Esophagus squamous epithelium (tissue), 4 donors: ENCODE data around the gene PRKCA.

Experiments
- POLR2A ChIP-seq, 4 donors: fragments of 450-650 bp; IDR thresholded peaks; one replicate each; pipeline ENCODE4 v1.6.1; 2017; ENCODE audit warnings: antibody characterized with exemption in 4 of 4, mild to moderate bottlenecking in 4 of 4, moderate library complexity in 3 of 4
- TF ChIP-seq, protein P1 (sequence below), 6 experiments: fragments of 450-650 bp in 4 of 6; fragments of 200-600 bp in 2 of 6; sonication (generic) in 2 of 6; IDR thresholded peaks; one replicate each; pipeline ENCODE4 v1.5.1; 2016 to 2019; ENCODE audit warnings: antibody characterized with exemption in 6 of 6, mild to moderate bottlenecking in 4 of 6, moderate library complexity in 4 of 6

DNA sequence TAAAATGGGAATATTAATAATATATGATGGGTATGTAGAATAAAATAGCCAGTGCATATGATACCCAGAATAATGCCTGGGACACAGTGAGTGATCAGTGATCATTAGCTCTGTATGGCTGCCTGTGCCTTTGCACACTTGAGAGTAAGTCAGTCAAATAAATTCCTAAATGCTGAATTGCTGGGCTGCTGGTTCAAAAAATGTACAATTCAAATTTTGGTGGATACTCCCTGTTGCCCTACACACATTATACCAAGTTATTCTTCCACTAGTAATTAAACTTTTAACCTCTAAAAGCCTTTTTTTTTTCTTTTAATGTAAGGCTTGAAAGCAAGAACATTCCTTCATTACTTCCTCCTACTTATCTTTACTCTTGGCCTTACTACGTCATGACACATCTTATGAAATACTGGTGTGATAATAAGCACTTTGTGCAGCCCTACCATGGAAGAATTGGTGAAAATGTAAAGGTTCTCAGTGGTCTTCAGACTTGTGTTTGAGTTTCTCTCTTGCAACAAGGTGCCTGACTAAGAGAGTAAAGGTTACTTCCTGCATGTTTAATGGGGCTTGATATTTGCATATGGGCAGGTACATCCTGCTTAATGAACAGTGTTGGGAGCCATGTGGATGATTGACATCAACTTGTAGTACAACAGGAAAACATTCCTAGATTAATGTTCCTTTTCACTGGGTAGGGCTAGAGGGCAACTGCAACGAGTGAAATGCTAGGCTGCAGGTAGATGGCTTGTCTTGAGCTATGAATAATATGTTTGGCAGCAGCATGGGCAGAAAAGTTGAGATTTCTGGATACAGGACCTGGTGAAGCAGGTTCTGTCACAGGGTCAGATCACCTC lies 84.3 kb downstream of the PRKCA start:
- TF ChIP-seq, protein P1, sequence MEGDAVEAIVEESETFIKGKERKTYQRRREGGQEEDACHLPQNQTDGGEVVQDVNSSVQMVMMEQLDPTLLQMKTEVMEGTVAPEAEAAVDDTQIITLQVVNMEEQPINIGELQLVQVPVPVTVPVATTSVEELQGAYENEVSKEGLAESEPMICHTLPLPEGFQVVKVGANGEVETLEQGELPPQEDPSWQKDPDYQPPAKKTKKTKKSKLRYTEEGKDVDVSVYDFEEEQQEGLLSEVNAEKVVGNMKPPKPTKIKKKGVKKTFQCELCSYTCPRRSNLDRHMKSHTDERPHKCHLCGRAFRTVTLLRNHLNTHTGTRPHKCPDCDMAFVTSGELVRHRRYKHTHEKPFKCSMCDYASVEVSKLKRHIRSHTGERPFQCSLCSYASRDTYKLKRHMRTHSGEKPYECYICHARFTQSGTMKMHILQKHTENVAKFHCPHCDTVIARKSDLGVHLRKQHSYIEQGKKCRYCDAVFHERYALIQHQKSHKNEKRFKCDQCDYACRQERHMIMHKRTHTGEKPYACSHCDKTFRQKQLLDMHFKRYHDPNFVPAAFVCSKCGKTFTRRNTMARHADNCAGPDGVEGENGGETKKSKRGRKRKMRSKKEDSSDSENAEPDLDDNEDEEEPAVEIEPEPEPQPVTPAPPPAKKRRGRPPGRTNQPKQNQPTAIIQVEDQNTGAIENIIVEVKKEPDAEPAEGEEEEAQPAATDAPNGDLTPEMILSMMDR (IDR thresholded peaks at IDR 0.05), result no peak
- no peak for TF ChIP-seq POLR2A (IDR thresholded peaks at IDR 0.05)
